Inflammatory macrophage (primary cell): ENCODE measurements around the gene ZNF845.
"Not testable (repeated sequence)": the region's sequence is repeated elsewhere in the genome, so short reads cannot be mapped to it uniquely, and the experiment has no call there.

Source experiments
- DNase-seq, 2 donors: peaks; one replicate each; pipeline ENCODE4 v3.0.0-alpha.2; 2020 to 2022
- total RNA-seq, 18 experiments: gene quantifications; one replicate each; lab custom pipeline; 2026; ENCODE audit warnings: mixed read lengths in 6 of 18, inconsistent platforms in 2 of 18; lab: John Stamatoyannopoulos, UW

ZNF845 gene
- total RNA-seq = 6.6 to 38.9 (median 22.4) reads per million in 18 experiments

DNA sequence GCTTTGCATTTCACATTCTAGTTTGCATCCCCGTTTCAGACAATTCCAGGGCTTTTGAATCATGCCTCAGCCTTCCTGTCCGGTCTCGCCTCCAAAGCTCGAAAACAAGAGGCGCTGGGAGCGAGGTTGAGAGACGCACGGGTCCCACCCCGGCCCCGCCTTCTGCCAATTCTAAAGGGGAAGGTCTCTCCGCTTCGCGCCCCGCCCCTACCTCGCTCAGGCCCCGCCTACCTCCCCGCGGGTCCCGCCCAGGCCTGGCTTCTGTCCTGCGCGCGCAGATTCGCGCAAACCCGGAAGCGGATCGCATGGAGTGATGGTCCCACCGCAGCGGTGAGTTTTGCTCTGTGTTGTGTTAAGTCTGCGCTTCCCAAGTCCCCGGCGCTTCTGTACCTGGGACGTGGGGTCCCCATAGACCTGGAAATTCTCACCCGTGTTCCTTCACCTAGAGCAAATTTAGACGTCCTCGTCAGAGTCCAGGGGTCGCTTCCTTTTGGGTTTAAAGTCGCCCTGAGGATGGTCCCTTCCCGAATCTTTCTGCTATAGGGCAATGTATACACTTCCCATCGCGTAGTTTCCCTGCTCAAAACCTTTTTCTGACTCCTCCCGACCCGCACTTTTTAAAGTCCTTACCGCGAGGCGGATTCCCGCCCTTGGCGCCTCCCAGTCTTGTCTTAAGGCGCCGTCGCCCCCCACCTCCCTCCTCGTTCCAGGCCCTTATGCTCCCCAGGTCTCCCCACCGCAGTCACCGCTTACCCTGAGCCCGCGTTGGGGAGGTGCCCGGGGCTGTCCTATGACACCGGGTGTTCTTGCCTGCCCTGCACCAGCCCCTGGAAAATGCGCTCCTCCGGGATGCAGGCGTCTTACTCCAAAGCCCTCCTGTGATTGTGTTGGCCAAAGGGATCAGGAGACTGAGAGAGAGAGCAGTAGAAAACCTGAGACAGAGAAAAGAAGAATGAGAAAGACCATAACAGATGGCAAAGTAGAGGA, at the start of gene ZNF845:
Gene ZNF845 (plus strand): TSS at position 287 of the 987 bp plus-strand sequence. CDS start 7,559 bp downstream, outside the sequence.
- peak; percentile 93 to 94 for DNase-seq

GRCh38 chr19:53285087-53285486, 48.5 kb upstream of the ZNF845 start:
- DNase-seq = no peak

- no peak for DNase-seq
These were observed 42.6 kb upstream of the ZNF845 start for GRCh38 chr19:53290758-53291549.

GRCh38 chr19:53294786-53295441, 38.6 kb upstream of the ZNF845 start:
- DNase-seq = no peak

DNA sequence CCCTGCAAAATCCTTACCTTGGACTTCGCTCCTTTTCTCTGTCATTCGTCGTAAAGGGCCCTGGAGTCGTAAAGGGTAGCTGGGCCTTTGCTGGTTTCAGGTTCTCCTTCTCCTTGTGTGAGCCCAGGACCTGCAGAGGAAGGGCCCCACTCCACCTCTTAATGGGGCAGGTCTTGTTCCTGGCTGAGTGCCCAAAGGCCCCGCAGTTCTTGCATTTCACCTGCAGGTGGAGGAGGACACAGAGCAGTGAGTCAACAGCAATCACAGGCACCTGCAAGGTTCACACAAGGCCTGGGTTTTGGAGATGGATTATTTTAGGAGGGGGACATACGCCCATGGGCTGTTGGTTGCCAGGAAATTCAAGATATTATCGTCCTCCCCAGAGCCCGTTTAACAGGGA, 32.2 kb upstream of the ZNF845 start:
- not testable (repeated sequence) for DNase-seq

DNA sequence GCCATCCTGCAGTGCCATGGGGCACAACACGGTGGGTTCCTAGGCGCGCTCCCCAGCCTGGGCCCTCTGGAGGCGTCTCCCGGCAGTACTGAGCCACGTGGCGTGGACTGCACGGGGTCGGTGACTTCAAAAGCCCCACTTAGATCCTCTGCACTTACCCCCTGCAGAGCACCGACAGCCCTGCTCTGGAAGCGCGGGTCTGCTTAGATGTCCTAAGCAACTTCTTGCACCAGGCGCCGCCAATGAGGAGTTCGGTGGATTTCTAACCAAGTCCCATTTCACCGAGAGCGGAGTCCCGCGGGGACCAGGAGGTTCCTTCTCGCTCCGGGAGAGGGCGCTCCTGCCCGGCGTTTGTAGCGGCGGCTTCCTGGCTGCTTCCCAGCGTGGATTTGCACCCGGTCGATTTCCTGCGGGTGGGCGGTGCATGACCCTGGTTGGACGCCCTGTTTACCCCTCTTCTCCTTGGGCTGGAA, 25.2 kb upstream of the ZNF845 start:
- DNase-seq = no peak

GRCh38 chr19:53311044-53311443, 22.5 kb upstream of the ZNF845 start:
- no peak for DNase-seq

GRCh38 chr19:53311897-53312296, 21.7 kb upstream of the ZNF845 start:
- DNase-seq = no peak

- peak; percentile 33 to 37 for DNase-seq
These were observed 4.6 kb upstream of the ZNF845 start for GRCh38 chr19:53328967-53329366.

DNA sequence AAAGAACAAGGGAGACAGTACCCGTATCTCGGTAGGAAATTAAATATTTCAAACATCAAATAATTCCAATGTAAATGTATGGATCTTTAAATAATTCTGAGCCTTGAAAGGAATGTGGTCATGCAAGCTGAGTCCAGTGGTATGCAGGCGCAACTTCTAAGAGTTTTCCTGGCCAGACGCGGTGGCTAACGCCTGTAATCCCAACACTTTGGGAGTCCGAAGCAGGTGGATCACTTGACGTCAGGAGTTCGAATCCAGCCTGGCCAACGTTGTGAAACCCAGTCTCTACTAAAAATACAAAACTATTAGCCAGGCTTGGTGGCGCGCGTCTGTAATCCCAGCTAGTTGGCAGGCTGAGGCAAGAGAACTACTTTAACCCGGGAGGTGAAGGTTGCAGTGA, 1.1 kb upstream of the ZNF845 start:
- DNase-seq = no peak

DNA sequence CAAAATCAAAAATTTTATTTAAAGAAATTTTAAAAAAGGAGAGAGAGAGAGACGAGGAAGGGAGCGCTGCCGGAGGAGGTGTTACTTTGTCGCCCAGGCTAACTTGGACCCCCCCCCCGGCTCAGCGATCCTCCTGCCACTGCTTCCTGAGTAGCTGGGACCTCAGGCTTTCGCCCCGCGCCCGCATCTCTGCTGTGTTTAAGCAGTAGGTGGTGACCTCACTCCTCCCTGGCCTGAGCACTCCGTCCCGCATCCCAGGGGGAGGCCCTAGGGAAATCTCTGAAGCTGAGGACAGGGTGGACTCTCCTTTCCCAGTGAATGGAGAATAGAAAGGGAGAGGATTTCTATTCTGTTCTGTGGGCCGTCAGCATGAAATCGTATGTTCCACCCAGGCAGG, 485 bp upstream of the ZNF845 start:
- DNase-seq = no peak

GRCh38 chr19:53344403-53344802, 10.9 kb downstream of the ZNF845 start:
- not testable (repeated sequence) for DNase-seq

DNA sequence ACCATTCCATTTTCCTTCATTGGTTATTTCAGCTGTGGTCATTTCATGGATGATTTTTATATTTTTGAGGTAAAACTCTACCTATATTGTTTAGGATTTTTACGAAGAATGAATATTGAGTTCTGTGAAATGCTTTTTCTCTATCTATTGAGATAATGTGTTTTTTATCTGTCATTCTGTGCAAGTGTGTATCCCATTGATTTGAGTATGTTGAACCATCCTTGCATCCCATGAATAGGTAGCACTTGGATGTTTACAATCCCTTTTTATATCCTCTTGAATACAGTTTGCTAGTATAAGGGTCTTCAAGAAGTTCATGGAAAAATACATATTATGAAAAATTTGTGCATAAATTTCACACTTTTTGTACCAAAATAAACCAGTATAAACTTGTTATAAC, 22.2 kb downstream of the ZNF845 start:
- no peak for DNase-seq

GRCh38 chr19:53357821-53358581, 24.5 kb downstream of the ZNF845 start:
- DNase-seq = no peak

GRCh38 chr19:53360056-53360455, 26.5 kb downstream of the ZNF845 start:
- DNase-seq = not testable (repeated sequence)

DNA sequence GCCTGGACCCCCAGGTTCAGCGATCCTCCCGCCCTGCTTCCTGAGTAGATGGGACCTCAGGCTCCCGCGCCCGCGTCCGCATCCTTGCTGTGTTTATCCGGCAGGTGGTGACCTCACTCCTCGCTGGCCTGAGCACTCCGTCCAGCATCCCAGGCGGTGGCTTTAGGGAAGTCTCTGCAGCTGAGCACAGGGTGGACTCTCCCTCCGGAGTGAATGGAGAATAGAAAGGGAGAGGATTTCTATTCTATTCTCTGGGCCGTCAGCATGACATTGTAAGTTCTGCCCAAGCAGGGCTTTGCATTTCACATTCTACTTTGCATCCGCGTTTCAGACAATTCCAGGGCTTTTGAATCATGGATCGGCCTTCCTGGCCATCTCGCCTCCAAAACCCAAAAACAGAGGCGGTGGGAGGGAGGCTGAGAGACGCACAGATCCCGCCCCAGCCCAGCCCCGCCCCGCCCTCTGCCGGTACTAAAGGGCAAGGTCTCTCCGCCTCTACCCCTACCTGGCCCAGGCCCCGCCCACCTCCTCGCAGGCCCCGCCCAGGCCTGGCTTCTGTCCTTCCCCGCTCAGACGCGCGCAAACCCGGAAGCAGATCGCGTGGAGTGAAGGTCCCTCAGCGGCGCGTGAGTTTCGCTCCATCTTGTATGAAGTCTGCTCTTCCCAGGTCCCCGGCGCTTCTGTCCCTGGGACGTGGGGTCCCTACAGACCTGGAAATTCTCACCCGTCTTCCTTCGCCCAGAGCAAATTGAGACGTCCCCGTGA, 31.8 kb downstream of the ZNF845 start, which contains the start of gene ZNF525:
Gene ZNF525 (plus strand): TSS at position 572 of the 765 bp plus-strand sequence. CDS start 6,577 bp downstream, outside the sequence.
- peak; percentile 88 to 92 for DNase-seq

DNA sequence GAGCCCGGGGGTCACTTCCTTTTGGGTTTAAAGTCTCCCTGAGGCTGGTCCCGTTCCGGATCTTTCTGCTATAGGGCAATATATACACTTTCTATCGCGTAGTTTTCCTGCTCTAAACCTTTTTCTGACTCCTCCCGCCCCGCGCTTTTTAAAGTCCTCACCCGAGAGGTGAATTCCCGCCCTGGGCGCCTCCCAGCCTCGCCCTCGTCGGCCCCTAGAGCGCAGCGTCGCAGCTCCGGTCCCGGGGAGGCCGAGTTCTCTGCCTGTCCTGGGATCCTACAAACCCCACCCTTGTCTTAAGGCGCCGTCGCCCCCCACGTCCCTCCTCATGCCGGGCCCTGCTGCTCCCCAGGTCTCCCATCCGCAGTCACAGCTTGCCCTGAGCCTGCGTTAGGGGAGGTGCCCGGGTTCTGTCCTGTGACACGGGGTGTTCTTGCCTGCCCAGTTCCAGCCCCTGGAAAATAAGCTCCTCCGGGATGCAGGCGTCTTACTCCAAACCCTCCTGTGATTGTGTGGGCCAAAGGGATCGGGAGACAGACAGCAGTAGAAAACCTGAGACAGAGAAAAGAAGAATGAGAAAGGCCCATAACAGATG, 32.4 kb downstream of the ZNF845 start:
- peak in 1 of 2 donors; percentile 29 for DNase-seq

- no peak for DNase-seq
These were observed 38.6 kb downstream of the ZNF845 start for GRCh38 chr19:53372196-53372595.

GRCh38 chr19:53374288-53374687, 40.7 kb downstream of the ZNF845 start:
- no peak for DNase-seq

GRCh38 chr19:53374743-53375142, 41.2 kb downstream of the ZNF845 start:
- no peak for DNase-seq
